IMR-90 (cell line): Measurements from ENCODE around the gene VAT1L. TPM values are rescaled to one million over a fixed set of nuclear protein-coding genes. Genes with fewer than 3 reads are reported as not detected.

Experiments used
- ATAC-seq: fragments of 200-7000 bp; cut with Tn5 transposase; 2 replicates; pipeline ENCODE4 v1.9.1; 2020; ENCODE audit warnings: low read depth, mild to moderate bottlenecking, moderate library complexity
- BruUV-seq: library from RNA; stranded (reverse); fragments of 400-500 nt; replicated peaks from 2 replicates; lab custom pipeline; 2021; lab: Mats Ljungman, UMichigan
- CTCF ChIA-PET: fragments of 300-600 bp; formaldehyde crosslinking; extraction: SDS; loops from one replicate; lab custom pipeline; 2021; ENCODE audit warnings: antibody characterized with exemption; lab: Yijun Ruan, JAX
- POLR2A ChIA-PET: fragments of 300-600 bp; sonication (Branson Sonifier 250); formaldehyde crosslinking; loops from one replicate; lab custom pipeline; 2022; ENCODE audit warnings: antibody characterized with exemption; ENCODE audit not compliant: unreplicated experiment; lab: Charles Lee
- DNase-seq: peaks from one replicate; pipeline ENCODE4 v3.0.0; 2013
- H2AFZ ChIP-seq: replicated peaks from 2 replicates; pipeline ENCODE3; 2013; ENCODE audit warnings: low read length, mild to moderate bottlenecking; ENCODE audit not compliant: poor library complexity
- H2AK5ac ChIP-seq: 2 replicates; pipeline ENCODE4 v1.6.1; 2013; ENCODE audit warnings: low read depth, low read length, inconsistent platforms
- H2AK9ac ChIP-seq: replicated peaks from 2 replicates; pipeline ENCODE3; 2013; ENCODE audit warnings: mild to moderate bottlenecking, low read depth, low read length, moderate library complexity; ENCODE audit not compliant: poor library complexity
- H2BK120ac ChIP-seq: 2 replicates; pipeline ENCODE4 v1.6.1; 2013; ENCODE audit warnings: low read depth, low read length, inconsistent platforms
- H2BK15ac ChIP-seq: 3 replicates; pipeline ENCODE4 v1.6.1; 2013; ENCODE audit warnings: low read depth, low read length, inconsistent platforms
- H2BK20ac ChIP-seq: 2 replicates; pipeline ENCODE4 v1.6.1; 2013; ENCODE audit warnings: low read depth, mild to moderate bottlenecking, inconsistent platforms, low read length, moderate library complexity
- H2BK5ac ChIP-seq: 2 replicates; pipeline ENCODE4 v1.6.1; 2013; ENCODE audit warnings: mild to moderate bottlenecking, low read depth, low read length, inconsistent platforms; ENCODE audit not compliant: poor library complexity, severe bottlenecking
- H3K14ac ChIP-seq: replicated peaks from 2 replicates; pipeline ENCODE4 v1.6.1; 2013; ENCODE audit warnings: low read depth, low read length, inconsistent platforms
- H3K18ac ChIP-seq: 2 replicates; pipeline ENCODE4 v1.6.1; 2013; ENCODE audit warnings: low read depth, low read length, control low read depth
- H3K23ac ChIP-seq: 2 replicates; pipeline ENCODE4 v1.6.1; 2013; ENCODE audit warnings: low read depth, low read length, inconsistent platforms
- H3K27ac ChIP-seq: 2 replicates; pipeline ENCODE4 v1.5.1; 2013; ENCODE audit warnings: mild to moderate bottlenecking, control low read depth, low read length; ENCODE audit not compliant: insufficient read depth
- H3K27me3 ChIP-seq: 2 replicates; pipeline ENCODE4 v1.6.1; 2013; ENCODE audit warnings: low read length; ENCODE audit not compliant: control insufficient read depth, insufficient read depth
- H3K36me3 ChIP-seq: 2 replicates; pipeline ENCODE4 v1.6.1; 2013; ENCODE audit warnings: low read length, mixed read lengths; ENCODE audit not compliant: control insufficient read depth, insufficient read depth
- H3K4ac ChIP-seq: 2 replicates; pipeline ENCODE4 v1.6.1; 2013; ENCODE audit warnings: low read depth, low read length, inconsistent platforms
- H3K4me1 ChIP-seq: 2 replicates; pipeline ENCODE4 v1.6.1; 2013; ENCODE audit warnings: low read length, mixed read lengths; ENCODE audit not compliant: control insufficient read depth, insufficient read depth
- H3K4me2 ChIP-seq: 2 replicates; pipeline ENCODE4 v1.6.1; 2013; ENCODE audit warnings: low read depth, mild to moderate bottlenecking, control low read depth, low read length, moderate library complexity
- H3K4me3 ChIP-seq: 2 replicates; pipeline ENCODE4 v1.5.1; 2013; ENCODE audit warnings: low read depth, mild to moderate bottlenecking, control low read depth, low read length, moderate library complexity; ENCODE audit not compliant: insufficient read depth
- H3K56ac ChIP-seq: 2 replicates; pipeline ENCODE4 v1.6.1; 2013; ENCODE audit warnings: low read length, inconsistent platforms; ENCODE audit not compliant: insufficient read depth; ENCODE audit errors: extremely low read depth
- H3K79me1 ChIP-seq, 2 experiments: 2 replicates each; pipeline ENCODE4 v1.6.1; 2013; ENCODE audit warnings: low read length in 2 of 2, inconsistent platforms in 1 of 2, low read depth in 1 of 2
- H3K9ac ChIP-seq: 2 replicates; pipeline ENCODE4 v1.6.1; 2013; ENCODE audit warnings: low read depth, low read length, control low read depth
- H3K9me1 ChIP-seq: 2 replicates; pipeline ENCODE4 v1.6.1; 2013; ENCODE audit warnings: low read length, inconsistent platforms; ENCODE audit not compliant: insufficient read depth
- H3K9me3 ChIP-seq: 2 replicates; pipeline ENCODE4 v1.6.1; 2013; ENCODE audit warnings: low read length; ENCODE audit not compliant: control insufficient read depth, insufficient read depth
- H4K20me1 ChIP-seq: 2 replicates; pipeline ENCODE4 v1.6.1; 2013; ENCODE audit warnings: low read length, inconsistent platforms; ENCODE audit not compliant: insufficient read depth
- H4K5ac ChIP-seq: 2 replicates; pipeline ENCODE4 v1.6.1; 2013; ENCODE audit warnings: mild to moderate bottlenecking, low read depth, low read length, control low read depth
- H4K8ac ChIP-seq, 2 experiments: 2 replicates each; pipeline ENCODE4 v1.6.1; 2013; ENCODE audit warnings: low read depth in 2 of 2, low read length in 2 of 2, control low read depth in 1 of 2, inconsistent platforms in 1 of 2
- H4K91ac ChIP-seq: 2 replicates; pipeline ENCODE4 v1.6.1; 2013; ENCODE audit warnings: low read depth, low read length, inconsistent platforms; ENCODE audit not compliant: insufficient read depth
- RAD21 ChIP-seq: IDR thresholded peaks from 2 replicates; pipeline ENCODE4 v1.6.1; 2012; ENCODE audit warnings: low read length, improper control_type of control experiment
- WGBS, 2 experiments: methylation state at CpG; one replicate each; pipeline versions ENCODE4 v1.1.5 to v1.1.7; 2013; ENCODE audit warnings: missing lambda C conversion rate in 2 of 2; ENCODE audit not compliant: insufficient read length in 1 of 2; ENCODE audit errors: extremely low coverage in 2 of 2; 5-methylcytosine and 5-hydroxymethylcytosine counted together
- dilution Hi-C: fragments of 300-500 bp; cut with HindIII; formaldehyde crosslinking; loops from one replicate; pipeline ENCODE4 v1.14.3; 2018; ENCODE audit warnings: low sequenced_read_pairs; ENCODE audit not compliant: unreplicated experiment
- in situ Hi-C: fragments of 300-500 bp; cut with MboI; formaldehyde crosslinking; loops from 3 replicates; pipeline ENCODE4 v1.14.3; 2019; ENCODE audit warnings: low sequenced_read_pairs, inconsistent platforms, mixed read lengths
- intact Hi-C: fragments of 100-400 bp; cut with micrococcal nuclease; formaldehyde crosslinking; loops from 2 replicates; pipeline ENCODE4 v1.10.0; 2022
- polyA plus RNA-seq, 3 experiments: library from polyadenylated mRNA; depleted of rRNA; stranded (reverse); fragments of >200 nt; gene quantifications; 2 replicates each; pipeline ENCODE4 v1.2.3, GENCODE V29; 2012; ENCODE audit warnings: low replicate concordance in 1 of 3
- total RNA-seq: library from RNA; depleted of rRNA; stranded (reverse); fragments of >200 nt; gene quantifications from 2 replicates; pipeline ENCODE4 v1.2.3, GENCODE V29; 2012

VAT1L gene
- total and polyA plus RNA-seq, 2 of the 4 experiments (the other 2 are of a cell fraction), result 15.4 to 18.5 TPM

- no peak overlapping the region for H2BK120ac ChIP-seq
- no peak for ATAC-seq
- CTCF ChIA-PET, result interaction anchor here (0.6 kb wide), 1 partner anchor 114 kb away, joined by 10 read pairs; no protein-coding TSS in a partner anchor
- H4K20me1 ChIP-seq, result no peaks in the 10 kb centered on the region
- in situ Hi-C loops, result no loop called here
- no peak overlapping the region for H3K18ac ChIP-seq
- no peak overlapping the region for H3K4me3 ChIP-seq
- H2AK5ac ChIP-seq, result no peak overlapping the region; the same call in 1 of the 2 replicates
- TF ChIP-seq RAD21, result no peak
- H2BK20ac ChIP-seq, result no peak overlapping the region
- dilution Hi-C loops, result no loop called here
- no peak overlapping the region for H4K5ac ChIP-seq
- H3K23ac ChIP-seq, result no peak overlapping the region
- H4K91ac ChIP-seq, result no peak overlapping the region
- H3K9ac ChIP-seq, result no peak overlapping the region
- H3K27me3 ChIP-seq, result no peaks in the 10 kb centered on the region
- H3K9me1 ChIP-seq, result peaks cover 2% of the 10 kb centered on the region; the same call in 1 of the 2 replicates
- no peaks in the 10 kb centered on the region for H3K9me3 ChIP-seq
- H2AFZ ChIP-seq, result no peak overlapping the region
- no peak overlapping the region for H2BK5ac ChIP-seq
- intact Hi-C loops, result no loop called here
- no peak overlapping the region for H3K4me2 ChIP-seq
- H2AK9ac ChIP-seq, result no peak overlapping the region
- H4K8ac ChIP-seq, result no peak overlapping the region
- 87% methylated on average over 4 of the region's 7 CpGs; no CpG with 5 or more reads in 1 of the 2 experiments for WGBS, 2 experiments
- no peak overlapping the region; the same call in 1 of the 2 replicates for H3K4ac ChIP-seq
- H3K27ac ChIP-seq, result no peak overlapping the region
- no peaks in the 10 kb centered on the region for H3K4me1 ChIP-seq
- no TSS peak for BruUV-seq
- no peak for DNase-seq
- no peak overlapping the region for H2BK15ac ChIP-seq
- POLR2A ChIA-PET, result no interaction called here
- H3K56ac ChIP-seq, result no peak overlapping the region
- no peaks in the 10 kb centered on the region for H3K79me1 ChIP-seq
- H3K14ac ChIP-seq, result no peak overlapping the region
- H3K36me3 ChIP-seq, result peaks cover 4% of the 10 kb centered on the region
Observed at GRCh38 chr16:77825196-77825595, 36.8 kb downstream of the VAT1L start.
